ENCODE data around the gene NR6A1.

The NR6A1 gene

GRCh38 chr9:124488641-124489210, 282.4 kb downstream of the NR6A1 start:
- ChIA-PET CTCF (no interaction called here), POLR2A (no interaction called here)
- no peak for DNase-seq (ENCODE audit: extremely low spot score)
- TF ChIP-seq CTCF (IDR thresholded peaks at IDR 0.05; ENCODE audit: control extremely low read depth, extremely low read depth, low read depth, missing control alignments) = no peak

GRCh38 chr9:124487260-124488182, 283.6 kb downstream of the NR6A1 start:
- DNase-seq (ENCODE audit: extremely low spot score) = no peak
- no peak for TF ChIP-seq CTCF (IDR thresholded peaks at IDR 0.05; ENCODE audit: control extremely low read depth, extremely low read depth, low read depth, missing control alignments)
- CTCF ChIA-PET = interaction anchor here (1.4 kb wide), 1 partner anchor 52 kb away, joined by 3 read pairs; no protein-coding TSS in a partner anchor
- POLR2A ChIA-PET = no interaction called here

DNA sequence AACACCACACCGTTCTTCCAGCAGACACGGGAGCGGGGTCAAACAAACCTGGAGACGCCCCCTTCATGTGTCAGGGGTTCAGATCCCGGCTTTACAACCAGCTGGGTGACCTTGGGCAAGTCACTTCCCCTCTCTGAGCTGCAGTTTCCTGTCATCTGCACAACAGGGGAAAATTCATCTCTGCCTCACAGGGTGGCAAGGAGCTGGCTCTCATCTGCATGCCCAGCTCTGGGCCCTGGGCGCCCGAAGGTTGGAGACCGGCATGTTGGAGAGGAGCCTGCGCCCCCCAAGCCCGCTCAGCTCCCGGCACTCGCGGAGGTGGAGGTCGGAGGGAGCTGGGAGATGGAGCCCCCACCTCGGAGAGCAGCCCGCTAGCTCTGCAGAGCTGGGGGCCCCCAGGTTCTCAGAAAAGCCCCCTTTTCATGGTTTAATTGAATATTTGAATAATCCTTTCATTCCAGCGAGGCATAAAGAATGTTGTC, 284.3 kb downstream of the NR6A1 start:
- CTCF ChIA-PET = interaction anchor here (1.4 kb wide), 1 partner anchor 53 kb away, joined by 3 read pairs; no protein-coding TSS in a partner anchor
- TF ChIP-seq CTCF (IDR thresholded peaks at IDR 0.05; ENCODE audit: control extremely low read depth, extremely low read depth, low read depth, missing control alignments) = no peak
- DNase-seq (ENCODE audit: extremely low spot score) = no peak
- POLR2A ChIA-PET = no interaction called here

GRCh38 chr9:124485936-124486335, 285.2 kb downstream of the NR6A1 start:
- CTCF ChIA-PET = no interaction called here
- TF ChIP-seq CTCF (IDR thresholded peaks at IDR 0.05; ENCODE audit: control extremely low read depth, extremely low read depth, low read depth, missing control alignments) = no peak
- no peak for DNase-seq (ENCODE audit: extremely low spot score)
- POLR2A ChIA-PET = no interaction called here

DNA sequence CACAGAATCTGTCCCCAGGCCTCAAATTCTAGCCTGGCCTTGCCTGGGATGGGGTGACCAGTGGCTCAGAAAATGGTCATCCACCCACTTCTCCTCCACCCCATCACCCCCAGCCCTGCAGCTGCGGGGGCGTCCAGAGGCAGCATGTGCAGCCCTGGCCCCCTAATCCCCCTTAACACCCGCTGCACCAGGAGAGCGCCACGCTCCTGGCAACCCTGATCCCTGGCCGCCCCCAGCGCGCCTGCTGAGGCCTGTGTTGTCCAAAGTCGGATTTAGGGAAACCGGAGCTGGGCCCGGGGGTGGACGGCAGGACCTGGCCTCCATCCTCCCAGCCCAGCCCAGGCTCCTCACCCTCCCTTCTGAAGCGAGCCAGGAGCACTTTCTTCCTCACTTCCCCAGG, 285.9 kb downstream of the NR6A1 start:
- CTCF ChIA-PET = interaction anchor here (1.0 kb wide), 1 partner anchor 52 kb away, joined by 3 read pairs; no protein-coding TSS in a partner anchor
- POLR2A ChIA-PET = no interaction called here
- no peak for DNase-seq (ENCODE audit: extremely low spot score)
- no peak for TF ChIP-seq CTCF (IDR thresholded peaks at IDR 0.05; ENCODE audit: control extremely low read depth, extremely low read depth, low read depth, missing control alignments)

GRCh38 chr9:124483481-124483880, 287.6 kb downstream of the NR6A1 start:
- POLR2A ChIA-PET = no interaction called here
- no peak for TF ChIP-seq CTCF (IDR thresholded peaks at IDR 0.05; ENCODE audit: control extremely low read depth, extremely low read depth, low read depth, missing control alignments)
- no peak for DNase-seq (ENCODE audit: extremely low spot score)
- CTCF ChIA-PET = no interaction called here
